NCI-H2196 (cell line): Measurements from ENCODE around the gene TSBP1.
A peak's percentile ranks its signal among the peaks of the same experiment; 100 is the strongest.

ENCODE experiments used
- DNase-seq: peaks from one replicate; lab custom pipeline; 2025; ENCODE audit not compliant: unreplicated experiment; lab: John Stamatoyannopoulos, UW

TSBP1 gene

GRCh38 chr6:32371803-32372202 is at the start of gene TSBP1:
Gene TSBP1, minus strand, starts transcription at chr6:32371903. Its CDS starts 197 bp downstream, at chr6:32371706.
- DNase-seq = no peak

GRCh38 chr6:32416036-32416435 is 44.3 kb upstream of the TSBP1 start:
- DNase-seq = no peak

GRCh38 chr6:32415521-32416019 is 43.9 kb upstream of the TSBP1 start:
- peak; percentile 76 for DNase-seq

GRCh38 chr6:32413427-32414047 is 41.8 kb upstream of the TSBP1 start:
- DNase-seq = peak; percentile 61

- no peak for DNase-seq
Measured at GRCh38 chr6:32411566-32412327, 40.0 kb upstream of the TSBP1 start.

- DNase-seq = no peak
Measured at GRCh38 chr6:32410906-32411305, 39.2 kb upstream of the TSBP1 start.

GRCh38 chr6:32406857-32407256 is 35.2 kb upstream of the TSBP1 start, which contains the start of gene BTNL2:
Gene BTNL2, minus strand, starts transcription at chr6:32407181. Its CDS starts 58 bp downstream, at chr6:32407123.
- no peak for DNase-seq

- no peak for DNase-seq
Measured at GRCh38 chr6:32406197-32406596, 34.5 kb upstream of the TSBP1 start.

GRCh38 chr6:32405656-32406055 is 34.0 kb upstream of the TSBP1 start:
- no peak for DNase-seq

GRCh38 chr6:32402812-32403211 is 31.1 kb upstream of the TSBP1 start:
- no peak for DNase-seq

- DNase-seq = no peak
Measured at GRCh38 chr6:32401284-32401963, 29.7 kb upstream of the TSBP1 start.

- no peak for DNase-seq
Measured at GRCh38 chr6:32397252-32397920, 25.7 kb upstream of the TSBP1 start.

GRCh38 chr6:32396028-32396427 is 24.3 kb upstream of the TSBP1 start:
- no peak for DNase-seq

GRCh38 chr6:32393665-32394420 is 22.1 kb upstream of the TSBP1 start:
- no peak for DNase-seq

GRCh38 chr6:32391505-32391904 is 19.8 kb upstream of the TSBP1 start:
- no peak for DNase-seq

GRCh38 chr6:32387589-32388340 is 16.1 kb upstream of the TSBP1 start:
- no peak for DNase-seq

GRCh38 chr6:32386040-32386439 is 14.3 kb upstream of the TSBP1 start:
- no peak for DNase-seq

GRCh38 chr6:32382757-32383420 is 11.2 kb upstream of the TSBP1 start:
- no peak for DNase-seq

GRCh38 chr6:32379545-32379944 is 7.8 kb upstream of the TSBP1 start:
- DNase-seq = no peak
